Stomach (tissue), 9 donors: ENCODE data around the gene FAT3. TPM values are rescaled to one million over a fixed set of nuclear protein-coding genes. Genes with fewer than 3 reads are reported as not detected.

ENCODE experiments used
- DNase-seq, 2 donors: peaks; one replicate each; pipeline versions ENCODE4 v3.0.0 to v3.0.0-alpha.2; 2013 to 2019
- H3K27ac ChIP-seq, 5 donors: fragments of 200-600 bp in 4 of 5; sonication (generic) in 4 of 5; one replicate each; pipeline ENCODE4 v1.5.1; 2013 to 2019; ENCODE audit warnings: mild to moderate bottlenecking in 1 of 5, moderate library complexity in 1 of 5
- H3K27me3 ChIP-seq, 3 donors: fragments of 200-600 bp; sonication (generic); one replicate each; pipeline ENCODE4 v1.5.1; 2017 to 2019; ENCODE audit warnings: mixed run types in 1 of 3
- H3K36me3 ChIP-seq, 4 donors: fragments of 200-600 bp; sonication (generic); 1 replicate in 3 of 4; 2 replicates in 1 of 4; pipeline ENCODE4 v1.5.1; 2016 to 2019
- H3K4me1 ChIP-seq, 4 donors: fragments of 200-600 bp; sonication (generic); one replicate each; pipeline ENCODE4 v1.5.1; 2016 to 2019
- H3K4me3 ChIP-seq, 4 donors: fragments of 200-600 bp; sonication (generic) in 3 of 4; one replicate each; pipeline ENCODE4 v1.5.1; 2016 to 2019; ENCODE audit warnings: mild to moderate bottlenecking in 1 of 4
- H3K9me3 ChIP-seq, 4 donors: fragments of 200-600 bp; sonication (generic); one replicate each; pipeline ENCODE4 v1.5.1; 2016 to 2019
- CTCF ChIP-seq, 7 experiments: fragments of 450-650 bp in 4 of 7; fragments of 200-600 bp in 3 of 7; sonication (generic) in 3 of 7; IDR thresholded peaks; one replicate each; pipeline ENCODE4 v1.5.1; 2016 to 2019; ENCODE audit warnings: antibody characterized with exemption in 7 of 7, control low read depth in 2 of 7, mild to moderate bottlenecking in 1 of 7
- EP300 ChIP-seq: sonication (generic); formaldehyde crosslinking; IDR thresholded peaks from one replicate; pipeline ENCODE4 v1.6.1; 2017; ENCODE audit warnings: antibody characterized with exemption
- POLR2A ChIP-seq, 4 donors: fragments of 450-650 bp; IDR thresholded peaks; one replicate each; pipeline ENCODE4 v1.6.1; 2016; ENCODE audit warnings: antibody characterized with exemption in 4 of 4, control low read depth in 2 of 4, mild to moderate bottlenecking in 1 of 4, moderate library complexity in 1 of 4
- POLR2AphosphoS5 ChIP-seq, 3 donors: sonication (generic); formaldehyde crosslinking; IDR thresholded peaks; one replicate each; pipeline ENCODE4 v1.6.1; 2016; ENCODE audit warnings: antibody characterized with exemption in 3 of 3
- WGBS, 5 donors: extraction: QIAGEN DNeasy Blood & Tissue Kit in 3 of 5; methylation state at CpG; one replicate each; pipeline versions ENCODE4 v1.1.5 to v1.1.7; 2013 to 2018; 5-methylcytosine and 5-hydroxymethylcytosine counted together
- intact Hi-C: fragments of 100-400 bp; cut with DNase I; formaldehyde crosslinking; loops from one replicate; pipeline ENCODE4 v1.15.1; 2023; ENCODE audit warnings: low total_unique reads
- polyA plus RNA-seq, 3 donors: library from polyadenylated mRNA; stranded (reverse); fragments of 200-250 nt; gene quantifications; one replicate each; pipeline ENCODE4 v1.2.3, GENCODE V29; 2013
- total RNA-seq, 5 donors: library from RNA; depleted of rRNA; stranded (reverse); fragments of >200 nt; gene quantifications; one replicate each; pipeline versions ENCODE4 v1.1.0 to v1.2.3, GENCODE V29; 2014 to 2016
- donor health status: healthy with polysubstance abuse.
- donor health status: Bipolar disorder and iron deficiency.
- donor health status: healthy.

Gene FAT3
- total and polyA plus RNA-seq, 8 donors: under 0.01 to 54.3 (median 2.4) TPM

GRCh38 chr11:92272651-92273050 lies 48.0 kb downstream of the FAT3 start:
- TF ChIP-seq EP300 (no peak), POLR2AphosphoS5 (IDR thresholded peaks at IDR 0.05) (no peak), POLR2A (IDR thresholded peaks at IDR 0.05) (no peak), CTCF (IDR thresholded peaks at IDR 0.05) (no peak)
- 81 to 91% (median 83%) methylated on average over 3 of the region's 3 CpGs for WGBS, 5 donors
- no peaks in the 10 kb centered on the region for H3K9me3 ChIP-seq
- H3K36me3 ChIP-seq: no peaks in the 10 kb centered on the region
- H3K4me3 ChIP-seq: no peak overlapping the region
- H3K4me1 ChIP-seq: peaks cover 0 to 20% (median 8%) of the 10 kb centered on the region in 4 donors
- no peaks in the 10 kb centered on the region for H3K27me3 ChIP-seq
- intact Hi-C loops: no loop called here
- no peak overlapping the region for H3K27ac ChIP-seq
- DNase-seq: no peak
